Measurements from ENCODE around the gene TYW5. TPM values are rescaled to one million over a fixed set of nuclear protein-coding genes. Genes with fewer than 3 reads are reported as not detected.

TYW5 gene
- polyA plus RNA-seq, 1 of the 3 experiments (the other 2 are of a cell fraction): 3.6 TPM

DNA sequence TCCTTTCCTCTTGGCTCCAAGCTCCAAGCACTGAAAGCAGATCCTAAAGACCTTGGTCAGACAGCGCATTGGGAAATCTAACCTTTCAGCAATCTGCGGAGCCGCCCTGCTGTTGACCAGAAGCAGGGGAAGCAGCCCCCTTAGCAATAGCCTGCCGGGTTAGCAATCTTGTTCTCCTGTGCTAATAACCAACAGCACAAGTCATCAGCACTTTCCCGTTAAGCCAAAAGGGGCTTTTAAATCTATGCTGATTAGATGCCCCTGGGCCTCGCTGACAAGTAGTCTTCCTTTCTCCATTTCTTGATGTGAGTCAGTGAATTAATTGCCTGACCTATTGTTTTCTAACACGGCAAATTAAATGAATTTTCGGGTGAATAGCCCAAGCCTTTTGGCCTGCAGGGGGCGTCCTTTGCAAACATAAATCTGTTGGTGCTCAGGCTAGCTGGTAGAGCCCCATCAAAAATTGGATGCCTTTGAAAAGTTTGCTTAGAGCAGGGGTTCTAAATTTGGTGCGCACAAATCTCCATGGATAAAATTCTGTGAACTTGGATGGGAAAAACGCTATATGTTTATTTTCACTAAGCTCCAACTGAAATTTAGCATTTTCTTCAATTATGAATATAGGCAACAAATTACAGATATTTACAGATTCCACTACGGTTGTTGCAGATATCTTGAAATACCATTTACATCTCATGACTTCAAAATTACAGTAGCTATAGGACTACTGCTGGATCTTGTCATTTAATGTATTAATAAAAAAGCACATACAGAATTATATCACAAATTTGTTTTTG lies 24.7 kb upstream of the TYW5 start:
- Histone ChIP-seq H3K9me2 (no peaks in the 10 kb centered on the region), H3K9me3 (no peaks in the 10 kb centered on the region), H3K9ac (no peak overlapping the region), H3K36me3 (replicated peaks in 1 of 2; ENCODE audit: control insufficient read depth in 1 of 2, insufficient read depth in 2 of 2, low read length in 1 of 2) (no peaks in the 10 kb centered on the region), H3F3A (replicated peaks; ENCODE audit: insufficient read depth) (no peaks in the 10 kb centered on the region), H2AFZ (ENCODE audit: low read depth) (peak overlapping the region; percentile 60), H4K20me1 (ENCODE audit: insufficient read depth) (no peaks in the 10 kb centered on the region), H3K4me2 (peak overlapping the region; percentile 41), H3K27me3 (ENCODE audit: insufficient read depth) (no peaks in the 10 kb centered on the region), H3K79me2 (ENCODE audit: insufficient read depth) (no peaks in the 10 kb centered on the region), H3K4me3 (ENCODE audit: low read depth in 2 of 2, low read length in 1 of 2) (peak overlapping the region; percentile 12 to 13; a peak in 2 of 4 replicates), H3K27ac (ENCODE audit: low read depth in 2 of 2, low read length in 1 of 2) (no peak overlapping the region), H3K4me1 (ENCODE audit: control insufficient read depth in 1 of 2, insufficient read depth in 2 of 2, low read depth in 1 of 2, low read length in 1 of 2) (peaks cover 8% of the 10 kb centered on the region in 2 experiments; a peak in 3 of 4 replicates)
- CTCF ChIA-PET: interaction anchor here (0.7 to 2.9 kb wide), 34 partner anchors 9 to 724 kb away, joined by 3 to 39 read pairs (median 4); partner anchors contain the start of genes KCTD18 and SPATS2L
- POLR2A ChIA-PET: no interaction called here
- TF ChIP-seq, protein P1, sequence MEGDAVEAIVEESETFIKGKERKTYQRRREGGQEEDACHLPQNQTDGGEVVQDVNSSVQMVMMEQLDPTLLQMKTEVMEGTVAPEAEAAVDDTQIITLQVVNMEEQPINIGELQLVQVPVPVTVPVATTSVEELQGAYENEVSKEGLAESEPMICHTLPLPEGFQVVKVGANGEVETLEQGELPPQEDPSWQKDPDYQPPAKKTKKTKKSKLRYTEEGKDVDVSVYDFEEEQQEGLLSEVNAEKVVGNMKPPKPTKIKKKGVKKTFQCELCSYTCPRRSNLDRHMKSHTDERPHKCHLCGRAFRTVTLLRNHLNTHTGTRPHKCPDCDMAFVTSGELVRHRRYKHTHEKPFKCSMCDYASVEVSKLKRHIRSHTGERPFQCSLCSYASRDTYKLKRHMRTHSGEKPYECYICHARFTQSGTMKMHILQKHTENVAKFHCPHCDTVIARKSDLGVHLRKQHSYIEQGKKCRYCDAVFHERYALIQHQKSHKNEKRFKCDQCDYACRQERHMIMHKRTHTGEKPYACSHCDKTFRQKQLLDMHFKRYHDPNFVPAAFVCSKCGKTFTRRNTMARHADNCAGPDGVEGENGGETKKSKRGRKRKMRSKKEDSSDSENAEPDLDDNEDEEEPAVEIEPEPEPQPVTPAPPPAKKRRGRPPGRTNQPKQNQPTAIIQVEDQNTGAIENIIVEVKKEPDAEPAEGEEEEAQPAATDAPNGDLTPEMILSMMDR (IDR thresholded peaks at IDR 0.05): peak; percentile 98
- TF ChIP-seq GABPA (IDR thresholded peaks at IDR 0.05; ENCODE audit: low read depth): no peak
- TF ChIP-seq, protein P2, sequence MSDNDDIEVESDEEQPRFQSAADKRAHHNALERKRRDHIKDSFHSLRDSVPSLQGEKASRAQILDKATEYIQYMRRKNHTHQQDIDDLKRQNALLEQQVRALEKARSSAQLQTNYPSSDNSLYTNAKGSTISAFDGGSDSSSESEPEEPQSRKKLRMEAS (IDR thresholded peaks at IDR 0.05; ENCODE audit: low read depth): no peak
- no peak for TF ChIP-seq NFIC (IDR thresholded peaks at IDR 0.05; ENCODE audit: borderline replicate concordance)
- no peak for TF ChIP-seq POLR2AphosphoS5 (IDR thresholded peaks at IDR 0.05; ENCODE audit: low read depth, low read length)
- peak; percentile 89 for TF ChIP-seq SMC3 (IDR thresholded peaks at IDR 0.05; ENCODE audit: low read depth, low read length)
- TF ChIP-seq RCOR1 (IDR thresholded peaks at IDR 0.05; ENCODE audit: low read length): 0 out of 2 replicates have a peak, but pooled peaks have one; percentile 13
- TF ChIP-seq RAD21 (IDR thresholded peaks at IDR 0.05; ENCODE audit: low read length): peak; percentile 93
- TF ChIP-seq YY1 (IDR thresholded peaks at IDR 0.05; ENCODE audit: low read depth): no peak
- TF ChIP-seq, protein P3, sequence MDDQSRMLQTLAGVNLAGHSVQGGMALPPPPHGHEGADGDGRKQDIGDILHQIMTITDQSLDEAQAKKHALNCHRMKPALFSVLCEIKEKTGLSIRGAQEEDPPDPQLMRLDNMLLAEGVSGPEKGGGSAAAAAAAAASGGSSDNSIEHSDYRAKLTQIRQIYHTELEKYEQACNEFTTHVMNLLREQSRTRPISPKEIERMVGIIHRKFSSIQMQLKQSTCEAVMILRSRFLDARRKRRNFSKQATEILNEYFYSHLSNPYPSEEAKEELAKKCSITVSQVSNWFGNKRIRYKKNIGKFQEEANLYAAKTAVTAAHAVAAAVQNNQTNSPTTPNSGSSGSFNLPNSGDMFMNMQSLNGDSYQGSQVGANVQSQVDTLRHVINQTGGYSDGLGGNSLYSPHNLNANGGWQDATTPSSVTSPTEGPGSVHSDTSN (IDR thresholded peaks at IDR 0.05): no peak
- TF ChIP-seq EP300 (IDR thresholded peaks at IDR 0.05; ENCODE audit: borderline replicate concordance in 1 of 2, low read depth in 1 of 2, low read length in 1 of 2): 0 out of 4 replicates have a peak, but pooled peaks of 1 of the 2 experiments have one; percentile 3
- TF ChIP-seq MEF2A (IDR thresholded peaks at IDR 0.05; ENCODE audit: borderline replicate concordance, low read depth): no peak
- no peak for TF ChIP-seq GATA2 (CRISPR knock-in tag; IDR thresholded peaks at IDR 0.05)
- TF ChIP-seq RXRA (IDR thresholded peaks at IDR 0.05; ENCODE audit: borderline replicate concordance, low read depth): no peak
- no peak for TF ChIP-seq MXI1 (IDR thresholded peaks at IDR 0.05; ENCODE audit: low read depth, low read length)
- peak; percentile 52 for DNase-seq
- WGBS (ENCODE audit: low lambda C conversion rate): 25% methylated on average over 12 of the region's 12 CpGs
